ENCODE measurements around the gene SMPX.

SMPX gene

DNA sequence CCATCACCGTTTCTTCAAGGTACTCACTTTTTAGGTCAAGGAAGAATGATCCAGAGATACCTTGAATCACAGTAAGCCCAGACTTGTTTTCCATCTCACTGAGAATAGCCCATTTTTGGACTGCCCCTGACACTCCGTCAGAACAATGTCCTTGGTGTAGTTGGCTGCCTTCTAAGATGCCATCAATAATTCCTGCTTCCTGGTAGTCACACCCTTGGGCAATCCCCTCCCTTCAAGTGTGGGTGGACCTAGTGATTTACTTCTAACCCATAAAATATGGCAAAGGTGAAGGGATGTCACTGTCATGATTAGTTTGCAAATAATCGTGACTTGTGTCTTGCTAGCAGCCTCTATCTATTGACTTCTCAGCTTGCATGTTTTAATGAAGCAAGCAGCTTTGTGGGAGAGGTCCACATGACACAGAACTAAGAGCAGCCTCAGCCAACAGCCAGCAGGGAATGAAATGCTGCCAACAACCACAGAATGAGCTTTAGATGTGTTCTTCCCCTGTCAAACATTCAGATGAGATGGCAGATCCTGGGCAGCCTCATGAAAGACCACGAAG lies 79.8 kb downstream of the SMPX start:
- TF ChIP-seq, protein P1, sequence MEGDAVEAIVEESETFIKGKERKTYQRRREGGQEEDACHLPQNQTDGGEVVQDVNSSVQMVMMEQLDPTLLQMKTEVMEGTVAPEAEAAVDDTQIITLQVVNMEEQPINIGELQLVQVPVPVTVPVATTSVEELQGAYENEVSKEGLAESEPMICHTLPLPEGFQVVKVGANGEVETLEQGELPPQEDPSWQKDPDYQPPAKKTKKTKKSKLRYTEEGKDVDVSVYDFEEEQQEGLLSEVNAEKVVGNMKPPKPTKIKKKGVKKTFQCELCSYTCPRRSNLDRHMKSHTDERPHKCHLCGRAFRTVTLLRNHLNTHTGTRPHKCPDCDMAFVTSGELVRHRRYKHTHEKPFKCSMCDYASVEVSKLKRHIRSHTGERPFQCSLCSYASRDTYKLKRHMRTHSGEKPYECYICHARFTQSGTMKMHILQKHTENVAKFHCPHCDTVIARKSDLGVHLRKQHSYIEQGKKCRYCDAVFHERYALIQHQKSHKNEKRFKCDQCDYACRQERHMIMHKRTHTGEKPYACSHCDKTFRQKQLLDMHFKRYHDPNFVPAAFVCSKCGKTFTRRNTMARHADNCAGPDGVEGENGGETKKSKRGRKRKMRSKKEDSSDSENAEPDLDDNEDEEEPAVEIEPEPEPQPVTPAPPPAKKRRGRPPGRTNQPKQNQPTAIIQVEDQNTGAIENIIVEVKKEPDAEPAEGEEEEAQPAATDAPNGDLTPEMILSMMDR (IDR thresholded peaks at IDR 0.05), result no peak
- Histone ChIP-seq H3K4me3 (ENCODE audit: low read depth in 1 of 2, low read length in 1 of 2) (no peak overlapping the region), H3K36me3 (no peaks in the 10 kb centered on the region), H3K9me3 (no peaks in the 10 kb centered on the region), H3K27ac (no peak overlapping the region), H3K27me3 (no peaks in the 10 kb centered on the region), H3K4me1 (ENCODE audit: control insufficient read depth in 1 of 2, insufficient read depth in 1 of 2, low read depth in 1 of 2, low read length in 1 of 2) (no peaks in the 10 kb centered on the region)

DNA sequence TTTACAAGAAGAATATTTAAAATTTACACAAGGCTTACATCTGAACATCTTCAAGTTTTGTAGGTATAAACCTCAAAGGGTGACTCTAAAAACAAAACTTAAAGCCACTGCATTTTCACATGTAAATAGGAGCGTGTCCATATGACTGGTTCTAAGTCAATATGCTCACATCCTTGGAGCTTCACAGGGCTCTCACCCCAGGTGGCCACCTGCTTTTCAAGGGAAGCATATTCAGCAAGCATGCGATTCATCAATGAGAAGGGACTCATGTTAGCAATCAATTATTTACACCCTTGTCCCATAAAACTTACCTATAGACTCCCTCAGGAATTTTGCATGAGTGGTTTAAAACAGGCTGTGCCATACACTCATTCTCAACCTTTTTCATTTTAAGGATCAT lies 82.0 kb downstream of the SMPX start:
- H3K27me3 ChIP-seq, result no peaks in the 10 kb centered on the region
- H3K4me3 ChIP-seq (ENCODE audit: low read depth in 1 of 2, low read length in 1 of 2), result no peak overlapping the region
- TF ChIP-seq, protein P1 (IDR thresholded peaks at IDR 0.05), result no peak
- H3K27ac ChIP-seq, result no peak overlapping the region
- no peaks in the 10 kb centered on the region for H3K36me3 ChIP-seq
- H3K4me1 ChIP-seq (ENCODE audit: control insufficient read depth in 1 of 2, insufficient read depth in 1 of 2, low read depth in 1 of 2, low read length in 1 of 2), result no peaks in the 10 kb centered on the region
- H3K9me3 ChIP-seq, result no peaks in the 10 kb centered on the region

GRCh38 chrX:21674430-21675186 lies 83.3 kb downstream of the SMPX start:
- Histone ChIP-seq H3K27me3 (no peaks in the 10 kb centered on the region), H3K36me3 (no peaks in the 10 kb centered on the region), H3K4me1 (ENCODE audit: control insufficient read depth in 1 of 2, insufficient read depth in 1 of 2, low read depth in 1 of 2, low read length in 1 of 2) (no peaks in the 10 kb centered on the region), H3K4me3 (ENCODE audit: low read depth in 1 of 2, low read length in 1 of 2) (no peak overlapping the region), H3K27ac (no peak overlapping the region), H3K9me3 (no peaks in the 10 kb centered on the region)
- TF ChIP-seq, protein P1 (IDR thresholded peaks at IDR 0.05), result no peak

- no peaks in the 10 kb centered on the region for H3K27me3 ChIP-seq
- H3K27ac ChIP-seq, result no peak overlapping the region
- TF ChIP-seq, protein P1 (IDR thresholded peaks at IDR 0.05), result no peak
Observed at GRCh38 chrX:21666679-21667078, 91.2 kb downstream of the SMPX start.

GRCh38 chrX:21666252-21666651 lies 91.7 kb downstream of the SMPX start:
- TF ChIP-seq, protein P1 (IDR thresholded peaks at IDR 0.05), result no peak
- no peak overlapping the region for H3K4me3 ChIP-seq (ENCODE audit: low read depth in 1 of 2, low read length in 1 of 2)

More at GRCh38 chrX:21666679-21667078, 91.2 kb downstream of the SMPX start:
- no peaks in the 10 kb centered on the region for H3K36me3 ChIP-seq
- no peak overlapping the region for H3K4me3 ChIP-seq (ENCODE audit: low read depth in 1 of 2, low read length in 1 of 2)
- H3K4me1 ChIP-seq (ENCODE audit: control insufficient read depth in 1 of 2, insufficient read depth in 1 of 2, low read depth in 1 of 2, low read length in 1 of 2), result no peaks in the 10 kb centered on the region
- no peaks in the 10 kb centered on the region for H3K9me3 ChIP-seq

More at GRCh38 chrX:21666252-21666651, 91.7 kb downstream of the SMPX start:
- Histone ChIP-seq H3K36me3 (no peaks in the 10 kb centered on the region), H3K4me1 (ENCODE audit: control insufficient read depth in 1 of 2, insufficient read depth in 1 of 2, low read depth in 1 of 2, low read length in 1 of 2) (no peaks in the 10 kb centered on the region), H3K9me3 (no peaks in the 10 kb centered on the region), H3K27ac (no peak overlapping the region), H3K27me3 (peaks cover 1% of the 10 kb centered on the region)

All from neutrophil (primary cell).